ENCODE results near the gene TMEM179B. TPM values are rescaled to one million over a fixed set of nuclear protein-coding genes. Genes with fewer than 3 reads are reported as not detected.

TMEM179B gene
- total and polyA plus RNA-seq, 2 of the 4 experiments (the other 2 are of a cell fraction): 29.4 to 67.1 TPM

DNA sequence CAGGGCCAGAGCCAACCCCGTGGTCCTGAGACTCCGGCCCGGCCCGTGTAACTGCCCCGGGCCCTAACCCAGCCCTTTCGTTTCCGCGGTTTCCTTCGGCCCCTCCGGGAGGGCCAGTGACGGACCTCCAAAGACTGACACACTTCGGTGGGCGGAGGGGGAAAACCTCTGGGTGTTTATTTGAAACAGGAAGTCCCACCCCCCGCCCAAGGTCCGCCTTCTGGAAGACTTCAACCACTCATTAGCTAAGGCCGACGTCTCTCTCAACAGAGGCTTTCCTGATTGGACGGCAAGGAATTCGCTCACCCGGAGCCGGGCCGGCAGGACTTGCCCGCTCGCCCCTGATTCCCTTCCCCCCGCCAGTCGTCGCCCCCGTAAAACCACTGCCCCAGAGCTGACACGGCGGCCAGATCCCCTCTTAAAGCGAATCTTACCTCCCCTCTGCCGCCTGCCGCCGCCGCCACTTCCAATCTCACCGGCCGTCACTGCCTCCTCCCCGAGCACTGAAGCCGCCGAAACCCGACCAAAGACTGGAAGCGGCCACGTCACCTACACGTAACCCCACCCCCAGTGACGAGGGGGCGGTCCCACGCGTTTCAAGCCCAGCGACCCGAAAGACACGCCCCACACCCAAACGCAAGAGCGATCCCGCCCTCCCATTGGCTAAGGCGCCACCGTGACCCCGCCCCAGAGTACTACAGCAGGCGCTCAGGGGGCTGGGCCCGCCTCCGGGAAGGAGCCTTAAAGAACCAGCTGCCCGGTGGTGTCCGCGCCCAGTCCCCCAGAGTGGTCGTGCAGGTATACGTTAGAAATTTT lies 44.5 kb downstream of the TMEM179B start, which contains the start of gene STX5 (continued):
- TF ChIP-seq CTCF (conservative IDR thresholded peaks at IDR 0.05; ENCODE audit: low read depth, low read length) (no peak), RFX5 (IDR thresholded peaks at IDR 0.05; ENCODE audit: low read depth, low read length) (no peak)

Measured in IMR-90 (cell line).